A172 (cell line): ENCODE results near the gene CPXM2. TPM values are rescaled to one million over a fixed set of nuclear protein-coding genes. Genes with fewer than 3 reads are reported as not detected.

Experiments used
- DNase-seq: peaks from one replicate; pipeline ENCODE4 v3.0.0-alpha.2; 2015; ENCODE audit warnings: low spot score
- total RNA-seq: library from RNA; depleted of rRNA; stranded (reverse); fragments of >200 nt; shearing (Covaris generic); gene quantifications from 2 replicates; pipeline ENCODE4 v1.2.3, GENCODE V29; 2014

The CPXM2 gene
- total RNA-seq, 1 experiment from 2014 or later, result not detected

- DNase-seq, result no peak
These were observed 42.8 kb downstream of the CPXM2 start for GRCh38 chr10:123848564-123849457.

GRCh38 chr10:123847686-123848432, 43.7 kb downstream of the CPXM2 start:
- no peak for DNase-seq

- DNase-seq, result no peak
These were observed 47.8 kb downstream of the CPXM2 start for GRCh38 chr10:123843835-123844234.

GRCh38 chr10:123842692-123843385, 48.8 kb downstream of the CPXM2 start:
- no peak for DNase-seq

GRCh38 chr10:123841560-123841959, 50.0 kb downstream of the CPXM2 start:
- DNase-seq, result no peak

- DNase-seq, result no peak
These were observed 50.5 kb downstream of the CPXM2 start for GRCh38 chr10:123841115-123841514.

- DNase-seq, result no peak
These were observed 50.9 kb downstream of the CPXM2 start for GRCh38 chr10:123840714-123841113.

GRCh38 chr10:123838596-123839310, 52.9 kb downstream of the CPXM2 start:
- DNase-seq, result no peak

- DNase-seq, result no peak
These were observed 53.9 kb downstream of the CPXM2 start for GRCh38 chr10:123837756-123838155.

- DNase-seq, result no peak
These were observed 55.0 kb downstream of the CPXM2 start for GRCh38 chr10:123836418-123837145.

- DNase-seq, result no peak
These were observed 56.0 kb downstream of the CPXM2 start for GRCh38 chr10:123835575-123835974.

GRCh38 chr10:123833170-123833850, 58.3 kb downstream of the CPXM2 start:
- no peak for DNase-seq

- no peak for DNase-seq
These were observed 60.3 kb downstream of the CPXM2 start for GRCh38 chr10:123831259-123831658.

GRCh38 chr10:123821136-123821535, 70.5 kb downstream of the CPXM2 start:
- DNase-seq, result no peak

- DNase-seq, result no peak
These were observed 82.0 kb downstream of the CPXM2 start for GRCh38 chr10:123809632-123810031.

GRCh38 chr10:123808906-123809305, 82.7 kb downstream of the CPXM2 start:
- DNase-seq, result peak; percentile 43

GRCh38 chr10:123808286-123808685, 83.3 kb downstream of the CPXM2 start:
- no peak for DNase-seq

- no peak for DNase-seq
These were observed 84.1 kb downstream of the CPXM2 start for GRCh38 chr10:123807444-123808035.

- DNase-seq, result no peak
These were observed 86.9 kb downstream of the CPXM2 start for GRCh38 chr10:123804716-123805115.

GRCh38 chr10:123800821-123801220, 90.8 kb downstream of the CPXM2 start:
- no peak for DNase-seq
